ENCODE data around the gene KCNQ5.

KCNQ5 gene

GRCh38 chr6:73062837-73063236 lies 441.0 kb downstream of the KCNQ5 start:
- DNase-seq (ENCODE audit: low read depth, low spot score), result no peak
- H3K9ac ChIP-seq (ENCODE audit: insufficient read length), result no peak overlapping the region
- H3K9me3 ChIP-seq (ENCODE audit: low read depth, low read length), result 0 out of 2 replicates have a peak, but pooled peaks cover 3% of the 10 kb centered on the region
- TF ChIP-seq POLR2AphosphoS5 (IDR thresholded peaks at IDR 0.05; ENCODE audit: borderline replicate concordance, low read depth, low read length) (no peak), EZH2 (IDR thresholded peaks at IDR 0.05) (no peak), FOXP2 (optimal IDR thresholded peaks at IDR 0.05; ENCODE audit: control extremely low read depth, extremely low read length, insufficient read depth) (no peak)
- no peak overlapping the region for H3K27ac ChIP-seq
- no peak overlapping the region for H3K4me3 ChIP-seq
- no peaks in the 10 kb centered on the region for H3K36me3 ChIP-seq (ENCODE audit: insufficient read depth, low read length)

DNA sequence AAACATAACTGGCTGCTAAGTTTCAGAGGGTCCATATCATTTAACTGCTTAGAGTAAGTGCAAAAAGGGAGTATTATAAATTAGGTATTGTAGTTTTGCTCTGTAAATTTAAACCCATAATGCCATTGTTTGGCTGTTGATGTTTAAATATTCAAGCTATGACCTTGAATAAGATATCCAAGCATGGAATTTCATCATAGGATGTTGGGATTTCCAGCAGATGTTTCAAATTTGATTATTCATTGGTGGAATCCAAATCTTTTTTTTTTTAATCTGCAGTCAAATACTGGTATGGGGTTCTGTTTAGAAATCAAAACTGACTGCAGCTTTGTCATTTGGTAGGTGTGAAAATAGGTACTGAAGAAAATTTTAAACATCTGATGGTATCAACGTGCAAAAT lies 442.4 kb downstream of the KCNQ5 start:
- Histone ChIP-seq H3K4me3 (no peak overlapping the region), H3K9me3 (ENCODE audit: low read depth, low read length) (0 out of 2 replicates have a peak, but pooled peaks cover 2% of the 10 kb centered on the region), H3K36me3 (ENCODE audit: insufficient read depth, low read length) (no peaks in the 10 kb centered on the region), H3K9ac (ENCODE audit: insufficient read length) (no peak overlapping the region), H3K27ac (no peak overlapping the region)
- TF ChIP-seq POLR2AphosphoS5 (IDR thresholded peaks at IDR 0.05; ENCODE audit: borderline replicate concordance, low read depth, low read length), result no peak
- TF ChIP-seq EZH2 (IDR thresholded peaks at IDR 0.05), result no peak
- DNase-seq (ENCODE audit: low read depth, low spot score), result no peak

DNA sequence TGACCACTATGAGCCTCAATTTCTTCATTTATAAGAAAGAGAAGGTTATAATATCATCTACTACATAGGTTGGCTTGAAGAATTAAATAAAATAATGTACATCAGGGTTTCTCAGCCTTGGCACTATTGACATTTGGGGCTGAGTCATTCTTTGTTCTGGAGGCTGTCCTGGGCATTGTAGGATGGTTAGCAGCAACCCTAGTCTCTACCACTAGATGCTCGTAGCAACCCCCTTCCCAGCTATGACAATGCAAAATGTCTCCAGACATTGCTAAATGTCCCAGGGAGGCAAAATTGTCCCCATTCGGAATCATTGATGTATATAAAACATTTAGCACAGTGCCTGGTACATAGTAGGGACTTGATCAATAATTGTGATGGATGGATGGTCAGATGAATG lies 451.4 kb downstream of the KCNQ5 start:
- H3K9ac ChIP-seq (ENCODE audit: insufficient read length), result no peak overlapping the region
- H3K36me3 ChIP-seq (ENCODE audit: insufficient read depth, low read length), result no peaks in the 10 kb centered on the region
- TF ChIP-seq FOXP2 (optimal IDR thresholded peaks at IDR 0.05; ENCODE audit: control extremely low read depth, extremely low read length, insufficient read depth), result no peak
- no peaks in the 10 kb centered on the region for H3K9me3 ChIP-seq (ENCODE audit: low read depth, low read length)
- no peak for DNase-seq (ENCODE audit: low read depth, low spot score)
- H3K27ac ChIP-seq, result no peak overlapping the region
- no peak overlapping the region for H3K4me3 ChIP-seq

DNA sequence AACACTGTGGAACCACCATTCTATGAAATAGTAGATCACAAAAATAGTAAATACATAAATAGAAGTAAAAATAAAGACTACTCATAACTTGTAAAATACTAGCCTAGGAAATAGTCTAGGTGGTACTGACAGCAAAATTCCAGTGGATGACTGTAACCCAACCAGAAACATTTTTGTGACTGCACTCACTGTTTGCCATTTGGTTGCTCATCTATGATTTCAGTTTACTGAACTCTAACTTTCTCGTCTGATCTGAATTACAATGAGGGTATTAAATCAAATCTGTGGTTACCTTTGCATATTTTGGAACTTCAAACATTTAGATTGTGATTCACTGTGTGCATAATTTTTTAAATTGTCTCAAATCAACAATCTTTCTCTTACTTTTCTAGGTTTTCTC lies 452.3 kb downstream of the KCNQ5 start:
- Histone ChIP-seq H3K27ac (no peak overlapping the region), H3K4me3 (no peak overlapping the region), H3K9ac (ENCODE audit: insufficient read length) (no peak overlapping the region), H3K9me3 (ENCODE audit: low read depth, low read length) (no peaks in the 10 kb centered on the region), H3K36me3 (ENCODE audit: insufficient read depth, low read length) (no peaks in the 10 kb centered on the region)
- DNase-seq (ENCODE audit: low read depth, low spot score), result no peak
- TF ChIP-seq FOXP2 (optimal IDR thresholded peaks at IDR 0.05; ENCODE audit: control extremely low read depth, extremely low read length, insufficient read depth) (no peak), POLR2AphosphoS5 (IDR thresholded peaks at IDR 0.05; ENCODE audit: borderline replicate concordance, low read depth, low read length) (no peak), EZH2 (IDR thresholded peaks at IDR 0.05) (no peak)

DNA sequence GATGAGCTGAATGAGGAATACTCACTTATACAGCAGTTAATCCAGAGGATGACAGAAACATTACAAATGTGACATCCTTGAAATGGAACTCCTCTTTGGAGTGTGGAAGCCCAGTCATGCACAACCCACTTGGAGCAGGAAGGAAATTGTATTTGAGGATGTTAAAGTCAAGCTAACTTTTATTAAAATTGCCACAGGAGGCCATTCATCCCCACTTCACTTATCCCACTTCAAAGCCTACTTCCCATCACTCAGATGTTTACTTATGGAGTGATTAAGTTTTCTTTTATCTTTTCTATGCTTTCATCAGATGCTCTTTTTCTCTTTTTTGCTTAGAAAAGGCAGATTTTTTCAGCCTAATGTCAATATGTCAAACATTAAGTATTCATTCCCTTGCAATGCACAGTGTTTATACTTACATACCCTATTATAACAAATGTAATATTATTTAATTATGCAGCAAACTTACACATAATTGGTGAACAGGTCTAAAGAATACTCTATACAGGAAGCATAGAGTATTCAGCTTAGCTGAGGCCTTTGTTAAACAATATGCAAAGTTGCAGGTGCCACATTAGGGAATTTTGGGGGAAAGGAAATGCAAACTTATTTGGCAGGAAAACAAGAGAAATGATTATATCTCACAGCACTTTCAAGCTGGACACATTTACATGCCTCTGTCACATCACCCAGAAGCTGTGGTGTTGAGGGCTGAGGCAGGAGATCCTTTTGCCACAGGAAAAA lies 454.5 kb downstream of the KCNQ5 start:
- H3K9me3 ChIP-seq (ENCODE audit: low read depth, low read length), result no peaks in the 10 kb centered on the region
- DNase-seq (ENCODE audit: low read depth, low spot score), result no peak
- H3K4me3 ChIP-seq, result no peak overlapping the region
- H3K27ac ChIP-seq, result no peak overlapping the region
- H3K9ac ChIP-seq (ENCODE audit: insufficient read length), result no peak overlapping the region
- no peak for TF ChIP-seq POLR2AphosphoS5 (IDR thresholded peaks at IDR 0.05; ENCODE audit: borderline replicate concordance, low read depth, low read length)
- no peak for TF ChIP-seq FOXP2 (optimal IDR thresholded peaks at IDR 0.05; ENCODE audit: control extremely low read depth, extremely low read length, insufficient read depth)
- TF ChIP-seq EZH2 (IDR thresholded peaks at IDR 0.05), result no peak
- H3K36me3 ChIP-seq (ENCODE audit: insufficient read depth, low read length), result no peaks in the 10 kb centered on the region

GRCh38 chr6:73078333-73078862 lies 456.5 kb downstream of the KCNQ5 start:
- no peak overlapping the region for H3K4me3 ChIP-seq
- no peaks in the 10 kb centered on the region for H3K9me3 ChIP-seq (ENCODE audit: low read depth, low read length)
- TF ChIP-seq FOXP2 (optimal IDR thresholded peaks at IDR 0.05; ENCODE audit: control extremely low read depth, extremely low read length, insufficient read depth), result no peak
- TF ChIP-seq EZH2 (IDR thresholded peaks at IDR 0.05), result no peak
- no peak for TF ChIP-seq POLR2AphosphoS5 (IDR thresholded peaks at IDR 0.05; ENCODE audit: borderline replicate concordance, low read depth, low read length)
- H3K27ac ChIP-seq, result no peak overlapping the region
- no peaks in the 10 kb centered on the region for H3K36me3 ChIP-seq (ENCODE audit: insufficient read depth, low read length)
- no peak overlapping the region for H3K9ac ChIP-seq (ENCODE audit: insufficient read length)
- DNase-seq (ENCODE audit: low read depth, low spot score), result no peak

DNA sequence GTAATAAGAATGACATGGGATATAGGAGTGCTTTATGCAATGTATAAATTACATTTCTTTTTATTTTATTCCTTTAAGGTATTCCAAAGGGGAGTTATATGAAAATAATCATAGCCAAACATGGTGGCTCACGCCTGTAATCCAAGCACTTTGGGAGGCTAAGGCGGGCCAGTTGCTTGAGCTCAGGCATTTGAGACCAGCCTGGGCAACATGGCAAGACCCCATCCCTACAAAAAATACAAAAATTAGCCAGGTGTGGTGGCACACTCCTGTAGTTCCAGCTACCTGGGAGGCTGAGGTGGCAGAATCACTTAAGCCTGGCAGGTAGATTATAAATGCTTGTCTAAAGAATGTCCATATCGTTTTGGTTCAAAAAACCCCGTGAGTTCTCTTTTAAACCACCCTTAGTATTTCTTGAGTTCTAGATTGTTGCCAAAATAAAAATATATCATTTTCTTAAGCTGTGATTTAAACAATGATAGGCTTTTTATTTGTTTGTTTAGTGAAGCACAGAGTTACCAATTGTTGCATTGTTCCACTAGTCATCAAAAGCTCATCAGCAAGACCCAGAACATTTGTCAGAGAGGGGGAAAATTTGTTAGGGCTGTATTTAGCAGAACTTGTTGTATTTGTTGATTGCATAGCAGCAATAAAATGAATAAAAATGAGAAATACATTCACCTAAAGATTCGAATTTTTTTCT lies 457.2 kb downstream of the KCNQ5 start:
- H3K4me3 ChIP-seq, result no peak overlapping the region
- H3K27ac ChIP-seq, result no peak overlapping the region
- no peaks in the 10 kb centered on the region for H3K36me3 ChIP-seq (ENCODE audit: insufficient read depth, low read length)
- DNase-seq (ENCODE audit: low read depth, low spot score), result no peak
- TF ChIP-seq EZH2 (IDR thresholded peaks at IDR 0.05), result no peak
- TF ChIP-seq FOXP2 (optimal IDR thresholded peaks at IDR 0.05; ENCODE audit: control extremely low read depth, extremely low read length, insufficient read depth), result no peak
- TF ChIP-seq POLR2AphosphoS5 (IDR thresholded peaks at IDR 0.05; ENCODE audit: borderline replicate concordance, low read depth, low read length), result no peak
- no peaks in the 10 kb centered on the region for H3K9me3 ChIP-seq (ENCODE audit: low read depth, low read length)
- H3K9ac ChIP-seq (ENCODE audit: insufficient read length), result no peak overlapping the region

DNA sequence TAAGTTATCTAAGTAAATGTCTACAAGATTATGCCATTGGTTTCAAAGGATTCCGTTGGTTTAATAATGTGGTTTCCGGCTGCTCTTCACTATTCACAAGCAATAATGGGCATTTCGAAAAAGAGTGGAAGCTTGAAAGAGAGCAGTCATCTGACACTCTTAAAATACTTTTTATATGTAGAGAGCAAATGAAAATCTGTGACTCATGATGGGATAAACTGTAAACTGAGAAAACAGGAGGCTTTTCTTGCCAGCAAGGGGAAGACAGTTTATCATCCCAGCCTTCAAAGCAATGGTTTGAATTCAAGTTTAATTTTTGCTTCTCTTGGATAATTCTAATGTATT lies 457.7 kb downstream of the KCNQ5 start:
- H3K27ac ChIP-seq, result no peak overlapping the region
- no peak for TF ChIP-seq POLR2AphosphoS5 (IDR thresholded peaks at IDR 0.05; ENCODE audit: borderline replicate concordance, low read depth, low read length)
- no peak for TF ChIP-seq FOXP2 (optimal IDR thresholded peaks at IDR 0.05; ENCODE audit: control extremely low read depth, extremely low read length, insufficient read depth)
- TF ChIP-seq EZH2 (IDR thresholded peaks at IDR 0.05), result no peak
- H3K4me3 ChIP-seq, result no peak overlapping the region
- peak; percentile 42 for DNase-seq (ENCODE audit: low read depth, low spot score)
- H3K9ac ChIP-seq (ENCODE audit: insufficient read length), result no peak overlapping the region
- no peaks in the 10 kb centered on the region for H3K36me3 ChIP-seq (ENCODE audit: insufficient read depth, low read length)
- no peaks in the 10 kb centered on the region for H3K9me3 ChIP-seq (ENCODE audit: low read depth, low read length)
